WTC11 (cell line): ENCODE data around the gene ABHD17C. TPM values are rescaled to one million over a fixed set of nuclear protein-coding genes. Genes with fewer than 3 reads are reported as not detected.

Experiments used
- ATAC-seq: fragments of 200-7000 bp; cut with Tn5 transposase; 2 replicates; pipeline ENCODE4 v1.10.0; 2021; ENCODE audit warnings: mild to moderate bottlenecking, moderate library complexity
- CTCF ChIA-PET: fragments of 300-600 bp; sonication (Branson Sonifier 250); formaldehyde crosslinking; loops from one replicate; lab custom pipeline; 2021; ENCODE audit warnings: antibody characterized with exemption; lab: Charles Lee
- POLR2A ChIA-PET: fragments of 350-600 bp; sonication (Branson Sonifier 250); formaldehyde crosslinking; loops from one replicate; lab custom pipeline; 2021; ENCODE audit warnings: antibody characterized with exemption; lab: Charles Lee
- DNase-seq: peaks from one replicate; pipeline ENCODE4 v3.0.0; 2021; ENCODE audit warnings: low spot score
- H3K27ac Mint-ChIP-seq: 2 replicates; pipeline ENCODE4 v1.8.0; 2021; ENCODE audit warnings: mixed read lengths
- H3K27me3 Mint-ChIP-seq: 2 replicates; pipeline ENCODE4 v1.8.0; 2021; ENCODE audit warnings: low read depth, mild to moderate bottlenecking, moderate library complexity, mixed read lengths
- H3K36me3 Mint-ChIP-seq: 2 replicates; pipeline ENCODE4 v1.8.0; 2021; ENCODE audit warnings: mixed read lengths
- H3K4me1 Mint-ChIP-seq: 2 replicates; pipeline ENCODE4 v1.8.0; 2022; ENCODE audit warnings: mixed read lengths
- H3K4me3 Mint-ChIP-seq: 2 replicates; pipeline ENCODE4 v1.8.0; 2021; ENCODE audit warnings: mild to moderate bottlenecking, moderate library complexity, mixed read lengths
- H3K9me3 Mint-ChIP-seq: 2 replicates; pipeline ENCODE4 v1.8.0; 2021; ENCODE audit warnings: mixed read lengths
- ELF4 ChIP-seq: sonication (generic); formaldehyde crosslinking; IDR thresholded peaks from 2 replicates; pipeline ENCODE4 v1.8.1; 2022; ENCODE audit warnings: low read depth, mild to moderate bottlenecking, moderate library complexity, missing genetic modification reagents
- EMX1 ChIP-seq: fragments of 250-450 bp; sonication (Bioruptor Pico); IDR thresholded peaks from 2 replicates; pipeline ENCODE4 v1.8.0; 2021; ENCODE audit warnings: mild to moderate bottlenecking
- FOXK1 ChIP-seq: sonication (generic); formaldehyde crosslinking; IDR thresholded peaks from 2 replicates; pipeline ENCODE4 v1.8.0; 2022; ENCODE audit warnings: mild to moderate bottlenecking, moderate library complexity, missing genetic modification reagents
- GABPB1 ChIP-seq: sonication (generic); formaldehyde crosslinking; IDR thresholded peaks from 2 replicates; pipeline ENCODE4 v1.8.1; 2023; ENCODE audit warnings: mild to moderate bottlenecking, missing genetic modification reagents
- JAZF1 ChIP-seq: fragments of 250-450 bp; sonication (Bioruptor Pico); IDR thresholded peaks from 2 replicates; pipeline ENCODE4 v1.9.0; 2021; ENCODE audit warnings: moderate library complexity, mild to moderate bottlenecking, inconsistent platforms
- OVOL2 ChIP-seq: fragments of 250-450 bp; sonication (Bioruptor Pico); IDR thresholded peaks from 2 replicates; pipeline ENCODE4 v1.9.0; 2021; ENCODE audit warnings: mild to moderate bottlenecking, borderline replicate concordance
- PRDM15 ChIP-seq: sonication (generic); formaldehyde crosslinking; IDR thresholded peaks from 2 replicates; pipeline ENCODE4 v1.8.0; 2022; ENCODE audit warnings: missing genetic modification reagents
- TCF7 ChIP-seq: sonication (generic); formaldehyde crosslinking; IDR thresholded peaks from 2 replicates; pipeline ENCODE4 v1.8.0; 2022; ENCODE audit warnings: mild to moderate bottlenecking, low read depth, missing genetic modification reagents, moderate library complexity
- ZBTB43 ChIP-seq: sonication (generic); formaldehyde crosslinking; IDR thresholded peaks from 2 replicates; pipeline ENCODE4 v1.8.1; 2023; ENCODE audit warnings: mild to moderate bottlenecking, missing genetic modification reagents
- ZNF138 ChIP-seq: sonication (generic); formaldehyde crosslinking; conservative IDR thresholded peaks from 2 replicates; pipeline ENCODE4 v1.8.1; 2022; ENCODE audit warnings: mild to moderate bottlenecking, moderate library complexity, missing genetic modification reagents
- ZNF416 ChIP-seq: fragments of 250-450 bp; sonication (Bioruptor Pico); IDR thresholded peaks from 2 replicates; pipeline ENCODE4 v1.9.0; 2021; ENCODE audit warnings: mild to moderate bottlenecking, inconsistent platforms
- total RNA-seq: library from RNA; stranded (reverse); gene quantifications from 3 replicates; pipeline ENCODE4 v1.2.3, GENCODE V29; 2021
- TF ChIP-seq, protein P1 (sequence below): sonication (generic); formaldehyde crosslinking; conservative IDR thresholded peaks from 2 replicates; pipeline ENCODE4 v1.8.1; 2022; ENCODE audit warnings: mild to moderate bottlenecking, missing genetic modification reagents
- TF ChIP-seq, protein P2 (sequence below): sonication (generic); formaldehyde crosslinking; IDR thresholded peaks from 2 replicates; pipeline ENCODE4 v1.8.0; 2023; ENCODE audit warnings: mild to moderate bottlenecking, missing genetic modification reagents
- TF ChIP-seq, protein P3 (sequence below): fragments of 250-450 bp; sonication (Bioruptor Pico); IDR thresholded peaks from 2 replicates; pipeline ENCODE4 v1.9.0; 2021; ENCODE audit warnings: mild to moderate bottlenecking
- TF ChIP-seq, protein P4 (sequence below): sonication (generic); formaldehyde crosslinking; IDR thresholded peaks from 2 replicates; pipeline ENCODE4 v1.8.0; 2023; ENCODE audit warnings: missing genetic modification reagents
- TF ChIP-seq, protein P5 (sequence below): sonication (generic); formaldehyde crosslinking; IDR thresholded peaks from 2 replicates; pipeline ENCODE4 v1.8.1; 2023; ENCODE audit warnings: mild to moderate bottlenecking, moderate library complexity, missing genetic modification reagents

ABHD17C gene
- total RNA-seq, 1 experiment from 2014 or later = 29.0 TPM

GRCh38 chr15:80732167-80732566 lies 37.1 kb downstream of the ABHD17C start:
- ChIA-PET CTCF (interaction anchor here (0.8 to 1.3 kb wide), 3 partner anchors 45 to 238 kb away, joined by 3 to 6 read pairs (median 4); partner anchors contain the start of gene CEMIP), POLR2A (no interaction called here)
- Mint-ChIP-seq H3K36me3 (peaks cover 3% of the 10 kb centered on the region), H3K9me3 (peaks cover 1% of the 10 kb centered on the region), H3K27me3 (no peaks in the 10 kb centered on the region), H3K4me3 (no peak overlapping the region), H3K27ac (no peak overlapping the region), H3K4me1 (peaks cover 40% of the 10 kb centered on the region)
- TF ChIP-seq ELF4 (CRISPR knock-in tag) (no peak), PRDM15 (CRISPR knock-in tag) (no peak), ZNF416 (no peak), FOXK1 (CRISPR knock-in tag) (no peak), GABPB1 (CRISPR knock-in tag) (no peak), ZNF138 (no peak), JAZF1 (CRISPR knock-in tag) (no peak), TCF7 (CRISPR knock-in tag) (no peak), OVOL2 (no peak), EMX1 (CRISPR knock-in tag) (no peak), ZBTB43 (CRISPR knock-in tag) (no peak)
- TF ChIP-seq, protein P1, sequence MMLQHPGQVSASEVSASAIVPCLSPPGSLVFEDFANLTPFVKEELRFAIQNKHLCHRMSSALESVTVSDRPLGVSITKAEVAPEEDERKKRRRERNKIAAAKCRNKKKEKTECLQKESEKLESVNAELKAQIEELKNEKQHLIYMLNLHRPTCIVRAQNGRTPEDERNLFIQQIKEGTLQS = no peak
- TF ChIP-seq, protein P2, sequence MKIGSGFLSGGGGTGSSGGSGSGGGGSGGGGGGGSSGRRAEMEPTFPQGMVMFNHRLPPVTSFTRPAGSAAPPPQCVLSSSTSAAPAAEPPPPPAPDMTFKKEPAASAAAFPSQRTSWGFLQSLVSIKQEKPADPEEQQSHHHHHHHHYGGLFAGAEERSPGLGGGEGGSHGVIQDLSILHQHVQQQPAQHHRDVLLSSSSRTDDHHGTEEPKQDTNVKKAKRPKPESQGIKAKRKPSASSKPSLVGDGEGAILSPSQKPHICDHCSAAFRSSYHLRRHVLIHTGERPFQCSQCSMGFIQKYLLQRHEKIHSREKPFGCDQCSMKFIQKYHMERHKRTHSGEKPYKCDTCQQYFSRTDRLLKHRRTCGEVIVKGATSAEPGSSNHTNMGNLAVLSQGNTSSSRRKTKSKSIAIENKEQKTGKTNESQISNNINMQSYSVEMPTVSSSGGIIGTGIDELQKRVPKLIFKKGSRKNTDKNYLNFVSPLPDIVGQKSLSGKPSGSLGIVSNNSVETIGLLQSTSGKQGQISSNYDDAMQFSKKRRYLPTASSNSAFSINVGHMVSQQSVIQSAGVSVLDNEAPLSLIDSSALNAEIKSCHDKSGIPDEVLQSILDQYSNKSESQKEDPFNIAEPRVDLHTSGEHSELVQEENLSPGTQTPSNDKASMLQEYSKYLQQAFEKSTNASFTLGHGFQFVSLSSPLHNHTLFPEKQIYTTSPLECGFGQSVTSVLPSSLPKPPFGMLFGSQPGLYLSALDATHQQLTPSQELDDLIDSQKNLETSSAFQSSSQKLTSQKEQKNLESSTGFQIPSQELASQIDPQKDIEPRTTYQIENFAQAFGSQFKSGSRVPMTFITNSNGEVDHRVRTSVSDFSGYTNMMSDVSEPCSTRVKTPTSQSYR (CRISPR knock-in tag) = no peak
- TF ChIP-seq, protein P3, sequence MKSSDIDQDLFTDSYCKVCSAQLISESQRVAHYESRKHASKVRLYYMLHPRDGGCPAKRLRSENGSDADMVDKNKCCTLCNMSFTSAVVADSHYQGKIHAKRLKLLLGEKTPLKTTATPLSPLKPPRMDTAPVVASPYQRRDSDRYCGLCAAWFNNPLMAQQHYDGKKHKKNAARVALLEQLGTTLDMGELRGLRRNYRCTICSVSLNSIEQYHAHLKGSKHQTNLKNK (CRISPR knock-in tag) = no peak
- TF ChIP-seq, protein P4, sequence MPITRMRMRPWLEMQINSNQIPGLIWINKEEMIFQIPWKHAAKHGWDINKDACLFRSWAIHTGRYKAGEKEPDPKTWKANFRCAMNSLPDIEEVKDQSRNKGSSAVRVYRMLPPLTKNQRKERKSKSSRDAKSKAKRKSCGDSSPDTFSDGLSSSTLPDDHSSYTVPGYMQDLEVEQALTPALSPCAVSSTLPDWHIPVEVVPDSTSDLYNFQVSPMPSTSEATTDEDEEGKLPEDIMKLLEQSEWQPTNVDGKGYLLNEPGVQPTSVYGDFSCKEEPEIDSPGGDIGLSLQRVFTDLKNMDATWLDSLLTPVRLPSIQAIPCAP (CRISPR knock-in tag) = no peak
- TF ChIP-seq, protein P5, sequence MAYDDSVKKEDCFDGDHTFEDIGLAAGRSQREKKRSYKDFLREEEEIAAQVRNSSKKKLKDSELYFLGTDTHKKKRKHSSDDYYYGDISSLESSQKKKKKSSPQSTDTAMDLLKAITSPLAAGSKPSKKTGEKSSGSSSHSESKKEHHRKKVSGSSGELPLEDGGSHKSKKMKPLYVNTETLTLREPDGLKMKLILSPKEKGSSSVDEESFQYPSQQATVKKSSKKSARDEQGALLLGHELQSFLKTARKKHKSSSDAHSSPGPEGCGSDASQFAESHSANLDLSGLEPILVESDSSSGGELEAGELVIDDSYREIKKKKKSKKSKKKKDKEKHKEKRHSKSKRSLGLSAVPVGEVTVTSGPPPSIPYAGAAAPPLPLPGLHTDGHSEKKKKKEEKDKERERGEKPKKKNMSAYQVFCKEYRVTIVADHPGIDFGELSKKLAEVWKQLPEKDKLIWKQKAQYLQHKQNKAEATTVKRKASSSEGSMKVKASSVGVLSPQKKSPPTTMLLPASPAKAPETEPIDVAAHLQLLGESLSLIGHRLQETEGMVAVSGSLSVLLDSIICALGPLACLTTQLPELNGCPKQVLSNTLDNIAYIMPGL (CRISPR knock-in tag) = no peak
- ATAC-seq = no peak
- no peak for DNase-seq
